K562 (cell line): ENCODE measurements around the gene CIAO2B. TPM values are rescaled to one million over a fixed set of nuclear protein-coding genes. Genes with fewer than 3 reads are reported as not detected.

ENCODE experiments used
- BCOR ChIP-seq: fragments of 450-650 bp; IDR thresholded peaks from 2 replicates; pipeline ENCODE4 v1.6.1; 2016
- BRF2 ChIP-seq: IDR thresholded peaks from 3 replicates; pipeline ENCODE4 v1.6.1; 2011; ENCODE audit warnings: borderline replicate concordance, mild to moderate bottlenecking; ENCODE audit not compliant: insufficient read length, insufficient read depth
- CHD2 ChIP-seq: IDR thresholded peaks from 2 replicates; pipeline ENCODE4 v1.6.1; 2011; ENCODE audit warnings: low read depth, low read length
- CXXC5 ChIP-seq: fragments of 250-450 bp; sonication (Bioruptor Pico); IDR thresholded peaks from 2 replicates; pipeline ENCODE4 v1.8.0; 2022; ENCODE audit warnings: inconsistent platforms, mild to moderate bottlenecking, moderate library complexity
- E2F4 ChIP-seq: sonication (generic); formaldehyde crosslinking; IDR thresholded peaks from 2 replicates; pipeline ENCODE4 v1.8.0; 2022; ENCODE audit warnings: mild to moderate bottlenecking, low read depth, missing genetic modification reagents
- NCOR1 ChIP-seq: fragments of 450-650 bp; IDR thresholded peaks from 2 replicates; pipeline ENCODE4 v1.6.1; 2016; ENCODE audit warnings: mild to moderate bottlenecking, moderate library complexity
- RBM14 ChIP-seq: fragments of 200-400 bp; formaldehyde crosslinking; IDR thresholded peaks from 2 replicates; pipeline ENCODE4 v1.6.1; 2018; ENCODE audit warnings: low read depth, mild to moderate bottlenecking, low read length, moderate library complexity, borderline replicate concordance; ENCODE audit not compliant: insufficient read depth
- RBM25 ChIP-seq: fragments of 200-400 bp; formaldehyde crosslinking; IDR thresholded peaks from 2 replicates; pipeline ENCODE4 v1.6.1; 2018; ENCODE audit warnings: low read length, low read depth, moderate library complexity; ENCODE audit not compliant: severe bottlenecking
- REST ChIP-seq, 2 experiments: fragments of 450-650 bp; formaldehyde crosslinking in 1 of 2; IDR thresholded peaks; 2 replicates each; pipeline versions ENCODE4 v1.4.0 to v1.6.1; 2014 to 2020; ENCODE audit warnings: mild to moderate bottlenecking in 2 of 2, borderline replicate concordance in 1 of 2, low read depth in 1 of 2
- SMARCA4 ChIP-seq: fragments of 450-650 bp; IDR thresholded peaks from 2 replicates; pipeline ENCODE4 v1.6.1; 2016
- TSC22D4 ChIP-seq: fragments of 450-650 bp; IDR thresholded peaks from 2 replicates; pipeline ENCODE4 v1.6.1; 2016; ENCODE audit warnings: missing genetic modification characterization, missing biosample characterization, control low read depth
- ZBTB7A ChIP-seq: IDR thresholded peaks from 2 replicates; pipeline ENCODE4 v1.6.1; 2011; ENCODE audit warnings: low read depth, mild to moderate bottlenecking, low read length, moderate library complexity, borderline replicate concordance; ENCODE audit not compliant: control insufficient read depth
- ZKSCAN8 ChIP-seq: fragments of 200-800 bp; sonication (Bioruptor generic); IDR thresholded peaks from 2 replicates; pipeline ENCODE4 v1.6.1; 2016; ENCODE audit warnings: missing genetic modification characterization, missing compliant biosample characterization
- ZNF316 ChIP-seq: fragments of 450-650 bp; IDR thresholded peaks from 2 replicates; pipeline ENCODE4 v1.6.1; 2016
- ZNF644 ChIP-seq: fragments of 200-800 bp; sonication (Bioruptor generic); IDR thresholded peaks from 2 replicates; pipeline ENCODE4 v1.6.1; 2016; ENCODE audit warnings: low read depth, missing genetic modification characterization, missing compliant biosample characterization
- polyA plus RNA-seq, 8 experiments: library from polyadenylated mRNA; depleted of rRNA in 4 of 8; stranded (reverse) in 5 of 8; unstranded in 3 of 8; fragments of >200 nt; fragmentation: Nextera tagmentation in 2 of 8; fragmentation: Illumina TruSeq in 1 of 8; extraction: Ambion mirVana in 2 of 8; extraction: Trizol in 1 of 8; gene quantifications; 2 replicates each; pipeline versions ENCODE4 v1.2.1 to v1.2.3, GENCODE V29; 2011 to 2014; ENCODE audit warnings: inconsistent platforms in 1 of 8, missing spikeins in 1 of 8
- total RNA-seq, 7 experiments: library from RNA; depleted of rRNA in 6 of 7; stranded (reverse); fragments of >200 nt in 6 of 7; fragmentation: Illumina TruSeq in 2 of 7; extraction: Trizol in 2 of 7; gene quantifications; 2 replicates each; pipeline versions ENCODE4 v1.2.1 to v1.2.3, GENCODE V29; 2011 to 2021; ENCODE audit warnings: low replicate concordance in 1 of 7

Gene CIAO2B
- total and polyA plus RNA-seq, 9 of the 15 experiments (the other 6 are each of a cell fraction or from before 2014, with no cell fraction given) = 86.8 to 182 (median 113) TPM

GRCh38 chr16:66954097-66954659 lies 20.0 kb upstream of the CIAO2B start (continued):
- TF ChIP-seq BCOR = 0 out of 2 replicates have a peak, but pooled peaks have one; percentile 35
- no peak for TF ChIP-seq CXXC5 (CRISPR knock-in tag)
- no peak for TF ChIP-seq CHD2
- TF ChIP-seq ZNF316 = no peak
- peak; percentile 37 for TF ChIP-seq RBM25
- TF ChIP-seq ZNF644 (tag) = no peak
- no peak for TF ChIP-seq TSC22D4 (tag)
- no peak for TF ChIP-seq BRF2
- TF ChIP-seq RBM14 = no peak
- no peak for TF ChIP-seq ZBTB7A
- no peak for TF ChIP-seq NCOR1
- peak; percentile 99 for TF ChIP-seq ZKSCAN8 (CRISPR knock-in tag)
- TF ChIP-seq REST (IDR thresholded peaks at IDR 0.05; ENCODE audit: borderline replicate concordance) = peak; percentile 76
- no peak for TF ChIP-seq REST (CRISPR knock-in tag; IDR thresholded peaks at IDR 0.05; ENCODE audit: low read depth)
- no peak for TF ChIP-seq E2F4 (CRISPR knock-in tag)
- TF ChIP-seq SMARCA4 = 0 out of 2 replicates have a peak, but pooled peaks have one; percentile 38
